Subcutaneous adipose tissue (tissue), 4 donors: ENCODE results near the gene ZC3H12C. TPM values are rescaled to one million over a fixed set of nuclear protein-coding genes. Genes with fewer than 3 reads are reported as not detected.

Source experiments
- total RNA-seq, 4 donors: library from RNA; depleted of rRNA; stranded (reverse); fragments of >200 nt; gene quantifications; one replicate each; pipeline ENCODE4 v1.1.0, GENCODE V29; 2016
- TF ChIP-seq, protein P1 (sequence below): fragments of 450-650 bp; IDR thresholded peaks from one replicate; pipeline ENCODE4 v1.5.1; 2016; ENCODE audit warnings: low read depth, mild to moderate bottlenecking, control low read depth, antibody characterized with exemption, moderate library complexity

ZC3H12C gene
- total RNA-seq, 4 donors from 2014 or later, result 14.7 to 22.2 (median 17.4) TPM

DNA sequence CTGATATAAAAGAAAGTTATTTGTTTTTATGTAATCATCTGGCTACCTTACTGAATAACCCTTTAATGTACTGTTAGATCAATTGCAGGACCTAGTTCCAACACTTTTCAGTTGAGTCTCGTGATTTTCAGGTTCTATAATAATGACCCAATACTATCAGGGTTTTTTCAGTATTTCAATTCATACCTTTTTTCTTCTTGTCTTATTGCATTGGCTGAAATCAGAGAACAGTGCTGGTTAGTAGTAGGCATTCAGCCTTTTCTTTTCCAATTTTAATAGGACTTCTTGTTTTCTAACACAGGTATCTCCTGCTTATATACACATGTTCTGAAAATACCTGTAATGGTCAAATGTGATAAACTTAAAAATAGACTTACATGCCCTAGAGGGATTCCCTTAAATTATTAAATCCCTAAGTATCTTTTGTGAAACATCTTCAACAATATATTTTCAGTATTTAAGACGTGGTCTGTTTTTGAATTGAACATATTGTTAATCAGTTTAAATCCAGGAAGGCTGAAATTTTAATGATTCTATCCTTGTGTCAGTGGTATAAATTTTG, 13.6 kb downstream of the ZC3H12C start:
- TF ChIP-seq, protein P1, sequence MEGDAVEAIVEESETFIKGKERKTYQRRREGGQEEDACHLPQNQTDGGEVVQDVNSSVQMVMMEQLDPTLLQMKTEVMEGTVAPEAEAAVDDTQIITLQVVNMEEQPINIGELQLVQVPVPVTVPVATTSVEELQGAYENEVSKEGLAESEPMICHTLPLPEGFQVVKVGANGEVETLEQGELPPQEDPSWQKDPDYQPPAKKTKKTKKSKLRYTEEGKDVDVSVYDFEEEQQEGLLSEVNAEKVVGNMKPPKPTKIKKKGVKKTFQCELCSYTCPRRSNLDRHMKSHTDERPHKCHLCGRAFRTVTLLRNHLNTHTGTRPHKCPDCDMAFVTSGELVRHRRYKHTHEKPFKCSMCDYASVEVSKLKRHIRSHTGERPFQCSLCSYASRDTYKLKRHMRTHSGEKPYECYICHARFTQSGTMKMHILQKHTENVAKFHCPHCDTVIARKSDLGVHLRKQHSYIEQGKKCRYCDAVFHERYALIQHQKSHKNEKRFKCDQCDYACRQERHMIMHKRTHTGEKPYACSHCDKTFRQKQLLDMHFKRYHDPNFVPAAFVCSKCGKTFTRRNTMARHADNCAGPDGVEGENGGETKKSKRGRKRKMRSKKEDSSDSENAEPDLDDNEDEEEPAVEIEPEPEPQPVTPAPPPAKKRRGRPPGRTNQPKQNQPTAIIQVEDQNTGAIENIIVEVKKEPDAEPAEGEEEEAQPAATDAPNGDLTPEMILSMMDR, result no peak

DNA sequence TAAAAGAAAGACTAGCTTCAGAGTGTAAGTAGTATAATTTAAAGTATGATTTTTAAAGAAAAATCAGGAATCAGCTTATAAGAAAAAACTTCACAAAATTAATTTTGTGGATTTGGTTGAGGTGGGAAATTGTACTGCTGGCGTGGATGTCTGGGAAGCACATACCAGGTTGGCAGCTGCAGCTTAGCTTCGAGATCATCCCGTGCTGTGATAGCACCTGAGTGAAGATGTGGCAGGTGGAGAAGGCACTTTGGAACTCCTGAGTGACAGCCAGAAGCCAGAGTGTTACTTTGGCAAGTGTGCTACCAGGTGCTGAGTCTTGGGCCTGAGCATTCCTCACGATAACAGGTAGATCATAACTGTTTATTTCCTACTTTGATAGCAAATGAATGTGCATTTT, 17.7 kb downstream of the ZC3H12C start:
- TF ChIP-seq, protein P1, result no peak

DNA sequence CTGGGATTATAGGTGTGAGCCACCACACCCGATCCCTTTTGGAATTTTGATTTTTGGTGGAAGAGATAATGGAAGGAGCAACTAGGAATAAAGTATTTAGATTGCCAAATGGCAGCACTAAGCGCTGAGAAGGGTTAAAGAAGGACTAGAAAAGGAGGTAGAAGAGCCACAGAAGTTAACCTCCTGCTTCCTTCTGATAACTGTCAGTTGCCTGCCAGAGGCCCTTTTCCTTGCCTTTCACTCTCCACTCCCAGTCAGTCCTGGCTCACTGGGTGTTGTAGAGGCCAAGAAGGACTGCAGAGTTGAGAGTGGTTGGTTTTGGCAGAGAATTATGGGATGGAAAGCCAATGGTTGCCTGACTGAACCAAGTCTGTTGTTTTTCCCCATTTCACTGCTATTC, 19.3 kb downstream of the ZC3H12C start:
- TF ChIP-seq, protein P1, result no peak

DNA sequence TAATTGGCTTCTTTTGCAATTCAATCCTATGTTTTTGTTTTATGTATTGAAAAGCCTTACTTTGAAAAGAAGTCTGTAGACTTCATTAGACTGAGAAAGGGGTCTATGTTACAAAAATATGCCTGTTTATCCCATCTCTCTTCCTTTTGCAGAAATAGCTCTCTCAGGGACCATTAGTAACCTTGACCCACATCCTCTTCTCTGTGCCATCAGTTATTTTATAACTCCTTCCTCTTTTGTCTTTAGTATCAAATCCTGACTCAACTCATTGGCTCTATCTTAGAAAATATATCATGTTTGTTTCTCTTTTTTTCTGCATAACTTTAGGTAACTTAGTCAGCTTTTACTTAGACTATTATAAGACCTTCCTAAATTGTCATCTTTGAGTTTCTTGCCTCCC, 20.3 kb downstream of the ZC3H12C start:
- TF ChIP-seq, protein P1, result no peak

DNA sequence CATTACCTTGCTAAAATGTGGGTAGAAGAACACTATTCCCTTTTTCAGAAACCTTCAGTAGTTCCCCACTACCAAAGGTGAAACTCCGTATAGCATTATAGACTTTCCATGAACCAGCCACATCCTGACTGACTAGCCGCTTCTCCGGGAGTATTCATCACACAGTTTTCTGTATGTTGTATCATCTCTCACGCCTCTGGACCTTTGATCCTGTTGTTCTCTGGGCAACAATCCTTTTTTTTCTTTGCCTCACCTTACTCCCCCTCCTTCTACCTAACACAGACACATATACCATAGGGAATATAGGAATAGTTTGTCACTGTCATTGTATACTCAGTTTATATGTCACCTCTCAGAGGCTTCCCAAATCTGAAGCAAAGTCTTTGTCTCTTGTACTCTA, 20.8 kb downstream of the ZC3H12C start:
- TF ChIP-seq, protein P1, result no peak

DNA sequence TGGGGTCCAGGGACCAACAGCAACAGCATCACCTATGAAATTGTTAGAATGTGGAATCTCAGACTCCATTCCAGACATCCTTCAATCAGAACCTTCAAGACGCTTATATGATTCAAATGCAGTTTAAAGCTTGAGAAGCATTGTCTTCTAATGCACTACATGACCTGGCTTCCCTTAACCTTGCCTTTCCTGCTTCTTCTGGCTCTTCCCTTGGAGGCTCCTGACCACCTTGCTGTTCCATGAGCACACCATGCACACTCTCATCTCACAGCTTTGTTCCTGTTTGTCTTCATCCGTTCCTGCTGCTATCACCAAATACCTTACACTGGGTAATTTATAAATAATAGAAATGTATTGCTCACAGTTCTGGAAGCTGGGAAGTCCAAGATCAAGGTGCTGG, 26.1 kb downstream of the ZC3H12C start:
- TF ChIP-seq, protein P1, result no peak

DNA sequence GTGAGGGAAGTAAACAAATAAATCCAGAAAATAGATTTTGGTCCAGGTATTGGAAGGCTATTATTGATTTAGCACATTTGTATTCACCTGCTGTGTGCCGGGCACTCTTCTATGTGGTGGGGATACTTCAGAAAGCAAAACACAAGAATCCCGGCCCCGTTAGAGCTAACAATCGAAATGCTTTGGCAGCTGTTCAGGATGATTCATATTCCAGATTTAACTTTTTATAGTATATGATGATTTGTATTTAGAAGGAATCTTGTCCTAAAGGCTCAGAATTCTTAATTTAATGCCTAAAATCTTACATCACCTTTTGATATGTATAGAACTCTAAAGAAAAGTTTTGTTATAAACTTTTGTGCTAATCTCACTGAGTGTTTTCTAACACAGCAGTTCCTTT, 28.0 kb downstream of the ZC3H12C start:
- TF ChIP-seq, protein P1, result no peak
